Cortex of kidney (tissue), 1 donor: ENCODE measurements around the gene TRIM50.
"Not testable (repeated sequence)": the region's sequence is repeated elsewhere in the genome, so short reads cannot be mapped to it uniquely, and the experiment has no call there.

Source experiments
- DNase-seq: peaks from one replicate; lab custom pipeline; 2025; lab: John Stamatoyannopoulos, UW

TRIM50 gene

DNA sequence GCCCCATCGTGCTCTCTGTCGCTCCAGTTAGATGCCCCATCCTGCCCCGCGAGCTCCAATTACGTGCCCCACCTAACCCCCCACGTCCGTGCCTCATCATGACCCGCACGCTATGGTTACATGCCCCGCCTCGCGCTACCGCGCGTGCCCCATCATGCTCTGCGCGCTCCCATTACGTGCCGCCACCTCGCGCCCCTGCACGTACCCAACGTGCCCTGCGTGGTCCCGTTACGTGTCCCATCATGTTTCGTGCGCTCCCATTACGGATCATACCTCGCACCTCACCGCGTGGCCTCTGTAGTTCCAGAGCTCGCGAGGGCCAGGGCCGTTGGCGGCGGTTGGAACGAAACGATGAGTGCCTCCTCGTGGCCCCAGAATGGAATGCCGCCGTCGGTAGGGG, at the start of gene TRIM50, which contains the start of gene FKBP6:
TRIM50 (minus strand) TSS at position 161 of the 400 bp plus-strand sequence. CDS start 3,295 bp downstream, outside the sequence.
FKBP6 (plus strand) TSS at position 240 of the 400 bp plus-strand sequence. CDS start 268 bp downstream, outside the sequence.
- DNase-seq, result not testable (repeated sequence)

DNA sequence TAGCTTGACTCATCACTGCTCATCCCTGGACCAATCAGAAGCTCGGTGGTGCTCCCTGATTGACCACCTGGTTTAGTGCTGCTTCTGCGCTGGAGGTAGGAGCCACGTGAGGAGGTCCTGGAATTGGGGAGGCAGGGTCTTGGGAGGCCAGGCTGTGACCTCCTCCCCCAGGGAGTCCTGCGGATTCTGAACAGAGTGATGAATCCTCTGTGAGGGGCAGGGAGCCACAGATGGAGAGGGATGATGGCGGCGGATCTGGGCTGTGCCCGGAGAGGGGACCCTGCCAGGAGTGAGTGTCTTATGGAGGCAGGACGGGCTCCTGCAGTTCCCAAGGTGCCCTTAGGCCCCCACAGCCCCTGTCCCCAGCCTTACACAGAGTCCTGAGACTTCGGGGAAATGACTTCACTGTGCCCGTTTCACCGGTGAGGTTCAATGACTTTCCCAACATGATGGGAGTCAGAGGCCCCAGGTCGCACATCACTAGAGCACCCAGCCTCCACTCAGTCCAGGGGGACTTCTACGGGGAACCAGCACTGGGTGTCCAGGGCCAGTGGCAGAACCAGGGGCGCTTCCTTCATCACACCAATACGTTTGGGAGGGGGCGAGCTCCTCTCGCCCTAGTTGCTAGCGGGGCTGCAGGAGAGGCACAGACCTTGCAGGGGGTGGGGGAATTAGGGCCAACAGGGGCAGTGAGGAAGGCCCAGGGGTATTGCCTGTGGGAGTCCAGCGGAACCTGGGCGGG, 49.0 kb upstream of the TRIM50 start:
- DNase-seq, result no peak

DNA sequence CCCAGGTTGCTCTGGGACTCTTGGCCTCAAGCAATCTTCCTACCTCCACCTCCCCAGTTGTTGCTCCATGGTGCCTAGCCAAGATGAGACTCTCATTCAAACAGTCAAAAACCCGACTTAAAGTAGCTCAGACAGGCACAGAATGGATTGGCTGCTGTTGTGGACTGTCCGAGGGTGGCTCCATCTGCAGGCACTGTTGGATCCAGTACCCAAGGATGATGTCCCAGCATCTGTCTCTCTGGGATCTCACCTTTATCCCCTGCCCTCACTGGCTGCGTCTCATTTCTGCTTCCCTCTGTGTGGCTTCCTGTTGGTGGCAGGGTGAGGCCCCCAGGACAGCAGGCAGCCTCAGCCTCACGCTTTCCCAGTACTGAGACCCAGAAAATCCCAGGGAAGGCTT, 48.4 kb upstream of the TRIM50 start:
- DNase-seq, result not testable (repeated sequence)

DNA sequence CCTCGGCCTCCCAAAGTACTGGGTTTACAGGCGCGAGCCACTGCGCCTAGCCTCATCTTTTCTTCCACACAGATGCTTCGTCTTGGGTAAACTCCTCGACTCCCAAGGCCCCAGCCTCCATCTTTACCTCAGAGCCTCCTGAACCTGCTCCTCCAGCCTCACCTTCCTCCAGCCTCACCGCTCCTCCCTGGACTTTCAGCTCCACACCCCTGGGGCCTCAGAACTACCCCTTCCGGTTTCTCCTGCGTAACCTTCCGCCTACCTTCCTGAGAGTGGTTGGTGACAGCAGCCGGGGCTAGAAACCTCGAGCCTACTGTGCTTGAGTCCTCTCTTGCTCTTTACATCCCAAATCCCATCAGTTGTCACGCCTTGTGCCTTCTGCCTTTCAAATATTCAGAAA, 45.9 kb upstream of the TRIM50 start:
- no peak for DNase-seq

DNA sequence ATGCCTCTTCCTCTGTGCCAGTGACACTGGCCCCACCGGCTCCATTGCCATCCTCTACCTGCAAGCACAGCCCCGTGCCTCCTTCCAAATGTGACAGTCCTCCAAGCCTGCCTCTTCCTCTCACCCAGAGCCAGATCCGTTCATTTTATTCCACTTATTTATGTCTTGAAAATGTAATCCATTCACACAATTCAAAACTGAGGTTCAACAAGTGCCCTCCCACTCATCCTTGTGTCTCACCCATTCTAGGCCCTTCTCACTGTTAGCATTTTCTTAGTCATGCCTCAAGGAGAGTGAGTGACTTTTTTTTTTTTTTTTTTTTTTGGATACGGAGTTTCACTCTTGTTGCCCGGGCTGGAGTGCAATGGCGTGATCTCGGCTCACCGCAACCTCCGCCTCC, 41.7 kb upstream of the TRIM50 start:
- DNase-seq, result no peak

DNA sequence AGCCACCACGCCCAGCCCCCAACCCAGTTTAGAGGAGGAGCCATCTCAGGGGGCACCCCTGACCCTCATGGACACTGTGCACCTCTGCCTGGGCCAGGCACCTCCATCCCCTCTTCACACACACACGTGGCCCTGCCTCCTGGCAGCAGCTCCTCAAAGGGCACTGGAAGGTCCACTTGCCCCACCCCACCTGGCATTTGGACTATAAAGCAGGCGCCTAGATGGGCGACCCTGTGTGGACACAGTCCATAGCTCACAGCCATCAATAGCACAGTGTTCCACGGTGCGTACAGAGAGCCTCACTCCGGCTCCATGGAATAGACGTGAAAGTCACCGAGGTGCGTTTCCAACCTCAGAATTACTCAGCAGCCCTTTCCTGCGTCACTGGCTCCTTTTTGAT, 41.1 kb upstream of the TRIM50 start:
- no peak for DNase-seq

DNA sequence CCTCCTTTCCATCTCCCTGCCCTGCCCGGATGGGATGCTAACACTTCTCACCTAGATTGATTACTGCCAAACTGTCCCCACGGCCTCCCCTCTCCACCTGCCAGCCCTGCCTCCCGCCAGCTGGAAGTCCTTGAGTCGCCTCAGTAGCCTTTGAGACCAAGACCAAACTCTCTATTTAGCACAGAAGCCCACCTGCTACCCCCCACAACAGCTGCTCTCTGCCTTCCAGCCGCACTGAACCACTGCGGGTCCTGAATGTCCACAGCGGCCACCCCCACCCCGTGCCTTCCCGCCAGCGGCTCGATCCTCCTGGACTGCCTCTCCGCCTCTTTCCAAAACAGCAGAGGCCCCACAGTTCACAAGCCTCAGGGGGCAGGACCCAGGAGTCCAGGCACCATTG, 39.1 kb upstream of the TRIM50 start:
- no peak for DNase-seq

DNA sequence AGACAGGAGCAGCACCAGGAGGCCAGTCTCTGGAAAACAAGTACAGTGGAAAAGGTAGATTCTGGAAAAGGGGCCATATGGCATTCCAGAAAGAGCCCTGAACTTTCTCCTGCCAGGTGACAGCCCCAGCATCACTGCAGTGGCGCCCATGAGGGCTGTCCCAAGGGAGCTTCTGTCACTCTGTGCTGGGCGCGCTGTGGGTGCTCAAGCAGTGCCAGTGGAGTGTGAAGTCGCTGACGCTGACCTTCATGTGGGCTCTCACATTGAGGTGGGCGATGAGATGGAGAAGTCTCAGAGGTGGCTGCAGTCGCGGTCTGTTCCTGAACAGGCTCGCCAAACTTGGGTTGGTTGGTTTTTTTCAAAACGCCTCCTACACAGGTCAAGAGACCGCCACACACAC, 38.2 kb upstream of the TRIM50 start:
- DNase-seq, result no peak

DNA sequence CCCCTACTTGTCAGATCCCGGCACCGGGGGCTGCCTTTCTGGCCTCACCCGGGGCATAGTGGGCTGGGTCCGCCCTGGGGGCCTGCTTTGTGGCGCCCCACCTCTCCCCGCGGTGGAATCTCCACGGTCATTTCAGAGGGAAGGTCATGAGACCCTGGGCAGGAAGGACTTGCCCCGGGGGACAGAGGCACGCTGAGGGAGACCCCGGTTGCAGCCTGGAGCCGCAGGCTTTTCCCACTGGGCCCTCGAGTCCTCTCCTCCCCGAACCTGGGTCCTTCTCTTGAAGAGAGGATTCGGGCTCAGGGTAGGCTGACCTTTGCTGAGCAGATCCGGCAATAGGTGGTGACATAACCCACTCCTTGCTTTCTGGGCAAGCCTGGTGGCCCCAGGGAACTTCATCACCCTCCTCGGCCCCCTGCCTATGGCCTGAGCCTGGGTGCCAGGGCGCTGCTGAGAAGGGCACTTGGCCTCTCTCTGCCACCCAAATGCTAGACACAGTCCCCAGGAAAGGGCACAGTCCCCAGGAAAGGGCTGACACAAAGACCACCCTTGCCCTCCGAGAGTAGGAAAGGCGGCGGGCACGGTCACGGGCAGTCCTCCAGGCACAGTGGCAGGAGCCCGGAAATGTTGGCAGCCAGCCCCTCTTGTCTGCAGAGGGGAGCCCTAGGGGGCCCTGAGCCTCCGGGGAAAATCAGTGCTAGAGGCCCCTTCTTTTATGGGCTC, 36.3 kb upstream of the TRIM50 start:
- no peak for DNase-seq

DNA sequence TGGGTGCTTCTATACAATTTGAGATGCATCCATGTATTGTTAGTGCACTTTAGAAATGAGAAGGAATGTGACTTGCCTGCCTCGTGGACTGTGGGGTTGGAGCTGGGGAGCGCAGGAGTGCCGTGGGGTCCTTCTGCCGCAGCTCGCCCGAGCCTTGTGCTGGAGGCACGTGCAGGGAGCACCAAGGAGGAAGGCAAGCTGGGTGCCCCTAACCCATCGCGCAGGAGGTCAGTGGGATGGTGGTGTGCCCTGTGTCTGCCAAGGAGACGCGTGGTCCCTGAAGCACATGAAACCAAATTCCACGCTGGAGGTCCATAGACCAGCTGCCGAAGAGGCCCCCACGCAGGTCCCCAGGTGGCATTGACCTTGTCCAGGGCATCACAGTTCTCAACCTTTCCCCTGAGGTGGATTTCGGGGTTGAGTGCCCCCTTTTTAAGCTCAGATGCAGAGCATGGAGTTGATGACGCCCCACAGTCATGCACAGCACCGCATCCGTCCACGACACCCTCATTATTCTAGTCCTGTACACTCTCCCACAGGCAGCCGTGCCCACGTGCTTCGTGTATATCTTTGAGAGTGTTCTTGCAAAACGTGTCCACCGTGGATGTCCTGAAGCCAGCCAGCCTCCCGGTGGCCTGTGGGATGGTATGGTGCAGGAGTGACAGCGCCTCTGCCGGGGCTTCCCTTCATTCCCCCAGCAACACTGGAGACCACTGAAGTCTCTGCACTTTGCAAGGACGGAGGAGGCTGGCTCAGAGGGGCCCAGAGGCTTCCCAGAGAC, 35.5 kb upstream of the TRIM50 start:
- DNase-seq, result no peak

DNA sequence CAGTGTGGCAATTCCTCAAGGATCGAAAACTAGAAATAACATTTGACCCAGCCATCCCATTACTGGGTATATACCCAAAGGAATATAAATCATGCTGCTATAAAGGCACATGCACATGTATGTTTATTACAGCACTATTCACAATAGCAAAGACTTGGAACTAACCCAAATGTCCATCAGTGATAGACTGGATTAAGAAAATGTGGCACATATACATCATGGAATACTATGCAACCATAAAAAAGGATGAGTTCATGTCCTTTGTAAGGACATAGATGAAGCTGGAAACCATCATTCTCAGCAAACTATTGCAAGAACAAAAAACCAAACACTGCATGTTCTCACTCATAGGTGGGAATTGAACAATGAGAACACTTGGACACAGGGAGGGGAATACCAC, 32.7 kb upstream of the TRIM50 start:
- not testable (repeated sequence) for DNase-seq

DNA sequence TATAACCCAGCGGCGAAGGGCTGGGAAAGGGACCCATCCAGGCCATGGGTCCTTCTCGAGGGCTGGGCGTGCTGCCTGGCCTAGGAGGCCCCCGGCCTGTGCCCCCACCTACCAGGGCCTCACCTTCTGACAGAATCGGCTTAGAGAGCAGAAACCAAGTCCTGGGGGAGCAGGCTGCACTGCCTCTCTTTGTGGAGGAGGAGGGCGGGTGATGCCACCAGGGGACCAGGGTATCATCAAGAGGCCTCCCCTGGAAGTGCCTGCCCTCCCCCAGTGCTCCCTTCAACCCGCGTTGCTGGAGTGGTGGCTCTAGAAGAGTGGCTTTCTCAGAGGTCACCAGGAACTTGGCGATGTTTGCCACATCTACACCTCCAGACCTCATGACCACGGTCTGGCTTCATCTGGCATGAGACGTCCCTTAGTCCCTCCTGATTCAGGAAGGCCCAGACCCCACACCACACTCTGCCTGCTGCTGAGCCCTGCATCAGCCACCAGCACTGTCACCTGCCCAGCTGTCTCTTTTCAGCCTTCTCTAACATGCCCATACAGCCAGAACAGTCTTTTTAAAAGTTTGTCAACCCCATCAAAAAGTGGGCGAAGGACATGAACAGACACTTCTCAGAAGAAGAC, 32.0 kb upstream of the TRIM50 start:
- DNase-seq, result no peak

DNA sequence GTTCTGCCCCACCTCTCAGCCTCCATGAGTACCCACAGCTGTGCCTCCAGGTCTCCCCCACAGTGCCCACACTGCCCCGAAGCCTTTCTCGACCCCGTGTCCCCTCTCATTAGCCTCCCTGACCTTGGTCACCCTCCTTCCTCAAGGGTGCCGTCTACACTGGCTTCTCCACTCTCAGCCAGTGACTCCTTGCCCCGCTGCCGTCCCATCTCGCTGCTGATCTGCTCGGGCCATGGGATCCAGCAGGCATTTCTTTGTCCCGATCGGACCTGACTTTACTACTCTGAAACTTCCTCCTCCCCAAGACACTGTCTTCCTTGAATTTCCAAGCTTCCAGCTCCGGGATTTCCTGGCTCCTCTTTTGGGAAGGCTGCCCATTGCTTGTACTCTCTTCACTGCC, 31.4 kb upstream of the TRIM50 start:
- no peak for DNase-seq

DNA sequence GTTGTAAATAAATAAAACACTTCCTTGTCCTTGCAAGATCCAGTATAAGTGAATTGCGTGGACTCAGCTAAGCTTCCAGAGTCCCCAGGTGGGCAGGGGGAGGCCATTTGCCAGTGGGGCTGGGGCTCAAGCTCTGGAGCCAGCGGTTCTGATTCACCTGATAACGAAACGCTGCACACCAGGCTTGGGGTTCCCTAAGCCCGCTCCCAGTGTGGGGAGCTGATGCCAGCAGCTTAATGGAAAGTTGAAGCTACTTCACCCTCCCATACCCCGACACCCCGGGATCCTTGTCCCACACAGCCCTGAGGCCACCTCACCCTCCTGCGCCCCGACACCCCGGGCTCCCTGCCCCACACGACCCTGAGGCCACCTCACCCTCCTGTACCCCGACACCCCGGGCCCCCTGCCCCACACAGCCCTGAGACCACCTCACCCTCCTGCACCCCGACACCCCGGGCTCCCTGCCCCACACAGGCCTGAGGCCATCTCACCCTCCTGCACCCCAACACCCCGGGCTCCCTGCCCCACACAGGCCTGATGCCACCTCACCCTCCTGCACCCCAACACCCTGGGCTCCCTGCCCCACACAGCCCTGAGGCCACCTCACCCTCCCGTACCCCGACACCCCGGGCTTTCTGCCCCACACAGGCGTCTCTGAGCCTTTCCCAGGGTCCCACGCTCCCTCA, 30.9 kb upstream of the TRIM50 start:
- no peak for DNase-seq

DNA sequence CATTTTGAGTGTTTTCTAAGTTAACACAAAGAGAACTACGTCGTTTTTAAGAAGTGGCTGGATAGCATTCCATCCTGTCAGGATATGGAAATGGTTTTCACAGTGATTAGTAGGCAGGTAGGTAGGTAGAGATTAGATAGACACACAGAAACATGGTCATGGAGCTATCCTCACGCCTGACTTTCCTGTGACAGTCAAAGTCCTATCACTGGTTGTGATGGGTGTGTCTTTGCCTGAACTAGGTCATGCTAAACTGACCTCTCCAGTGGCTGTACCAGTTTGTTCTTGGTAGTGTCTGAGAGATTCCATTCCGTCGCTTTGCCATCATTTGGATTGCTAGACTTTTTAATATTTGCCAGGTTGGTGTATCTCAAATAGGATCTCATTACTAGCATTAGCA, 28.3 kb upstream of the TRIM50 start:
- DNase-seq, result no peak

DNA sequence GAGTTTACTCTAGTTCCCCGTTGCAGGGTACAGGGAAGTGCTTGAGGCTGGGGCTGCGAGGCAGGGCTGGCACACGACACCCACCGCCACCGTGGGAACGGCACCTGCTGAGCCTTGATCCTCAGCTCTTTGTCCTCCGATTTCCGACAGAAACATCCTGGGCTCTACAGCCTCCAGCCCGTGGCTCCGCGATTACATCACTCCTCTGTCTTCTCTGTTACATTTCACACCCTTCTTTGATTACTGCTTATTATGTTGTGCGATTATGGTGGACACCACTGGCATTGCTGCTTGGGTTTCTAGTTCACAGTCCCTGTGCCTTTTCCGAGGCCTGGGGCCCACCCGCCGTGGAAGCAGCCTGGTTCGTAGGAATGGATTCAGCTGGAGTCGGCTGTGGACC, 26.9 kb upstream of the TRIM50 start:
- no peak for DNase-seq

DNA sequence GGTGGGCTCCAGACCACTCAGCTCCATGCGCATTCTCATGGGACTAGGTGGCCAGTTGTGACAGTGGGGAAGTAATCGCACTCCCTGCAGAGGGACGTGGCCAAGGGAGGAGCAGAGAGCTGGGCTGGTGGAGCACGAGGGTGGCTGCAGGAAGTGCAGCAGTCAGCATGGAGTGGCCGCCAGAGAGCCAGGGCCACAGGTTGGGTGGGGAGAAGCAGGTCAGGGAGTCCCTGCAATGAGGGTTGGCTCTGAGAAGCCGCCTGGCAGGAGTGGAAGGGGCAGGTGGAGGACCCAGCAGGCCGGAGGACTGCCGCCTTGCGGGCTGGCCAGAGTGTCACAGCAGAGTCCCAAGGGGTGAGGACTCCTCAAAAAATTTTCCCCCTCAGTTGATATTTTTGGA, 26.3 kb upstream of the TRIM50 start:
- no peak for DNase-seq

DNA sequence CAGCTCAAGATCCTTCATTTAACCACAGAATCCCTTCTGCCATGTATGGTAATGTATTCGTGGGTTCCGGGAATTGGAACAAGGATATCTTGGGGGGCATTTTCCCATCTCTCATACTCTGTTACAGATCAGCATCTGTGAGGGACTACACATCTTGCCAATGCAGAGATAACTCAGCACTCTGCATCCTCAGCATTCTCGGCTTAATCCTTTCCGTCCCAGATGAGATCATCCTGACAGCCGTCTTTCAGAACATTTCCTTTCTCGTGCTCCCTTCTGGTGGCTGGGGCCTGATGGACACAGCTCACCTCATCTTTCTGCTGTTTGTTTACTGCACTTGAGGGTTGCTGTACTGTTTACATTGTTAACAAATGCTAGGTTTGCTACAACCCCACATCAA, 25.4 kb upstream of the TRIM50 start:
- DNase-seq, result no peak

DNA sequence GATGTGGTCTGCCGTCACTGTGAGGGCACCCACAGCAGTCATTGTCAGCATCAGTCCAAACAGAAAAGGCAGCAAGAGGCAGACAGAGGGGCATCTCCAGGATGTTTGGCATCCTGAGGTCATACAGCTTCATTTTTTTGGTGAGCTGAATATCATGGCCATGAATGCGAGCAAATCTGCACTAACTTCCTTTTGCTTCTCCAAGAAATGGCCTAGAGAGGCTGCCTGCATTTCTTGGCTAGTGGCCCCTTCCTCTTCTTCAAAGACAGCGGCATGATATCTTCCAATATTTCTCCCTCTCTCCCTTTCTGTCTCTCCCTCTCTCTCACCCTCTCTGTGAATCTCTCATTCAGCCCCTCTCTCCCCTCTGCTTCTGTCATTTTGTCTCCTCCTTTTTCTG, 24.9 kb upstream of the TRIM50 start:
- no peak for DNase-seq

DNA sequence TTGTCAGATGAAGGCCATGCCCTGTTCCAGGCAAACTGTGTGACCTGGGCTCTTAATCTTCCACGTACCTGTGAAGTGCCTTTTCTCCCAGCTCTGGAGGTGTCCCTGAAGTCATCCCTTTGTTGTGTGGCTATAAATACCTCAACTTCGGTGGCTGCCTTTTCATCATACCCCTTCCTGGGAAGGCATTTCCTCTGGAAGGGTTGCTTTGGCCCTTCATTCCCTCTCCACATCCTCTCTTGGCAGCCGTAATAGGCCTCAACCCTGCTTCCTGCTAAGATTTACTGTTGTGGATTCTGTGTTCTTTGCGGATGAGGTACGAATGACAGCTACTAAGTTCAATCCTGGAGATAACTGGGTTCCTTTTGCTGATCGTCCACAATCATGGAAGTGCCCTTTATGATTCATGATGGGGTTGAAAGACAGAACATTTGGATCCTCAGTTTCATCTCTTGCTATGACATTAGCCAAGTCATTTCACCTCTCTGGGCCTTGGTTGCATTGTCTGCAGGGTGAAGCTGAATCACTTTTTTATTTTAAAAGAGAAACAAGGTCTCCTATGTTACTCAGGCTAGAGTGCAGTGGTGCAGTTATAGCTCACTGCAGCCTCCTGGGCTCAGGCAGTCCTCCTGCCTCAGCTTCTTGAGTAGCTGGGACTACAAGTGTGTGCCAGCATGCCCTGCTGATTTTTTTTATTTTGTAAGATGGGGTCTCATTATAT, 23.7 kb upstream of the TRIM50 start:
- no peak for DNase-seq
